ENCODE data around the gene FAM131C. TPM values are rescaled to one million over a fixed set of nuclear protein-coding genes. Genes with fewer than 3 reads are reported as not detected.

Gene FAM131C
- total RNA-seq, 4 donors from 2014 or later = 0.28 to 0.85 TPM; not detected in 2

DNA sequence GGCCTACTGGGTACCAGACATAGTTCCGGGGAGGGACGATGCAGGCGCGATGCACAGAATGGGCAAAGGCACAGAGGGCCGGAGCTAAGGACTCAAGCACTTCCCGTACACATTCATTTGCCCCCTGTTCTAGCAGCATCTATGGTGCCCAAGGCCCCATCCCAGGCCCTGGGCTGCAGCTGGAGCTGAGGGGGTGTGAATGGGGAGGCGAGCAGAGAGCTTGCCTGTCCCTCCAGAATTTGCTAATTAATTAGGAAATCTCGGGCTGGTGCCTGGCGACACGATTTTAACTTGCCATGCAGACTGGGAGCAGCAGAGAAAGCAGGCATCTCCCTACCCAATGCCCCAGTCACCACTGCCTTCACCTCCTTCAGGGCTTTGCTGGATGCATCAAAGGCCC is 46.5 kb upstream of the FAM131C start:
- intact Hi-C loops (cut with DNase I; ENCODE audit: low total_unique reads) = no loop called here
- Histone ChIP-seq H3K9me3 (no peaks in the 10 kb centered on the region), H3K4me1 (peaks cover 0 to 10% of the 10 kb centered on the region in 2 donors), H3K36me3 (no peaks in the 10 kb centered on the region), H3K4me3 (no peak overlapping the region), H3K27me3 (no peaks in the 10 kb centered on the region), H3K27ac (no peak overlapping the region)
- TF ChIP-seq, protein P1, sequence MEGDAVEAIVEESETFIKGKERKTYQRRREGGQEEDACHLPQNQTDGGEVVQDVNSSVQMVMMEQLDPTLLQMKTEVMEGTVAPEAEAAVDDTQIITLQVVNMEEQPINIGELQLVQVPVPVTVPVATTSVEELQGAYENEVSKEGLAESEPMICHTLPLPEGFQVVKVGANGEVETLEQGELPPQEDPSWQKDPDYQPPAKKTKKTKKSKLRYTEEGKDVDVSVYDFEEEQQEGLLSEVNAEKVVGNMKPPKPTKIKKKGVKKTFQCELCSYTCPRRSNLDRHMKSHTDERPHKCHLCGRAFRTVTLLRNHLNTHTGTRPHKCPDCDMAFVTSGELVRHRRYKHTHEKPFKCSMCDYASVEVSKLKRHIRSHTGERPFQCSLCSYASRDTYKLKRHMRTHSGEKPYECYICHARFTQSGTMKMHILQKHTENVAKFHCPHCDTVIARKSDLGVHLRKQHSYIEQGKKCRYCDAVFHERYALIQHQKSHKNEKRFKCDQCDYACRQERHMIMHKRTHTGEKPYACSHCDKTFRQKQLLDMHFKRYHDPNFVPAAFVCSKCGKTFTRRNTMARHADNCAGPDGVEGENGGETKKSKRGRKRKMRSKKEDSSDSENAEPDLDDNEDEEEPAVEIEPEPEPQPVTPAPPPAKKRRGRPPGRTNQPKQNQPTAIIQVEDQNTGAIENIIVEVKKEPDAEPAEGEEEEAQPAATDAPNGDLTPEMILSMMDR (IDR thresholded peaks at IDR 0.05) = no peak
- TF ChIP-seq POLR2A (IDR thresholded peaks at IDR 0.05) = no peak
- no peak for DNase-seq

DNA sequence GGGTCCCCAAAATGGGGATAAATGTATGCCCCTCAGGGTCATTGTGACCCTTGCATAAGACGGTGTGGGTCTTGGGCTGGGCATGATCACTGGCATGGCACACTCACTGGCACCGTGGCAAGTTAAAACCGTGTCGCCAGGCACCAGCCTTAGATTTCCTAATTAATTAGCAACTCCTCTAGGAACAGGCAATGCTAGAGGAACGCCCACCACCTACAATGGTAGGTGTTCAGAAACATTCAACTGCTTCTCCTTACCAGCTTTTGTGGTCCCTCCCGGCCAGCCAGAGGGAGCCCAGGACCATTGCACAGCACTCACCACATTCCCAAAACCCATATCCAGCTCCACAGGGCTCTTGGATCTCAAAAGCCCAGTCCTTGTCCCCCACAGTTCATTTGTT is 46.1 kb upstream of the FAM131C start:
- intact Hi-C loops (cut with DNase I; ENCODE audit: low total_unique reads) = no loop called here
- Histone ChIP-seq H3K36me3 (no peaks in the 10 kb centered on the region), H3K27ac (no peak overlapping the region), H3K4me3 (no peak overlapping the region), H3K9me3 (no peaks in the 10 kb centered on the region), H3K4me1 (peaks cover 0 to 10% of the 10 kb centered on the region in 2 donors), H3K27me3 (no peaks in the 10 kb centered on the region)
- TF ChIP-seq, protein P1 (IDR thresholded peaks at IDR 0.05) = no peak
- no peak for TF ChIP-seq POLR2A (IDR thresholded peaks at IDR 0.05)
- no peak for DNase-seq

DNA sequence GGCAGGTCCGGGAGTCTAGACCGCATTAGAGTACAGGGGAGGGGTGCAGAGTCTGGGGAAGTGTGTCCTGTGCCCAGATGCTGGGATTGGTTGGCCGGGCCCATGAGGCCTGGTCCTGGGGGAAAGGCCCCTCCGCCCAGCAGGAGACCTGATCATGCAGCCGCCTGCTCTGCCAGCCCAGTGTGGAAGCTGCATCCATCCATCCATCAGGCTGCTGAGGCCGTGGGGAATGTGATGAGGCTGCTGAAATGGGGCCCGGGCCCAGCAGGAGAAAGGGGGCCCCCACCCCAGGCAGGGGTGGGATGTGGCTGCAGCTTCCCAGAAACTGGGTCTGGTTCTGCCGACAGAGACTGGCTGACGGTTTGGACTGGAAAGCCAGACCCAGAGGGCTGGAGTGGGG is 45.3 kb upstream of the FAM131C start:
- H3K27ac ChIP-seq = no peak overlapping the region
- TF ChIP-seq, protein P1 (IDR thresholded peaks at IDR 0.05) = no peak
- TF ChIP-seq POLR2A (IDR thresholded peaks at IDR 0.05) = no peak
- H3K4me1 ChIP-seq = peaks cover 0 to 10% of the 10 kb centered on the region in 2 donors

DNA sequence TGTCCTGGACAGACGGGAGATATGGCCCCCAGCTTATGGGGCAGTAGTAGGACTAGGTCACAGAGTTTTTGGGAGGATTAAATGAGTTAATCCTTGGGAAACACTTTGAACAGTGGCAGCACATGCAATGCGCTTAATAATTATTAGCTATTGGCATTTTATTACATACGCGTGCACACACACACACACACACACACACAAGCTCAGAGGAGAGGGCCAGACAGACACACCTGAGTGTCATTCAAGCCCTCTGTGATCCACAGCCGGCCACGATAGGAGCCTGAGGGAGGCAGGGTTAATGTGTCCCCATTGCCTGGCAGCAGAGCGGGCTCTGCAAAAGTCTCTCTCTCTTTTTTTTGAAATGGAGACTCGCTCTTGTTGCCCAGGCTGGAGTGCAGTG is 44.5 kb upstream of the FAM131C start:
- Histone ChIP-seq H3K27me3 (no peaks in the 10 kb centered on the region), H3K27ac (no peak overlapping the region), H3K4me1 (peaks cover 0 to 10% of the 10 kb centered on the region in 2 donors), H3K9me3 (no peaks in the 10 kb centered on the region), H3K4me3 (no peak overlapping the region), H3K36me3 (no peaks in the 10 kb centered on the region)
- DNase-seq = no peak
- TF ChIP-seq, protein P1 (IDR thresholded peaks at IDR 0.05) = no peak
- no peak for TF ChIP-seq POLR2A (IDR thresholded peaks at IDR 0.05)
- intact Hi-C loops (cut with DNase I; ENCODE audit: low total_unique reads) = no loop called here

More for the DNA sequence above, 45.3 kb upstream of the FAM131C start:
- intact Hi-C loops (cut with DNase I; ENCODE audit: low total_unique reads) = no loop called here
- Histone ChIP-seq H3K36me3 (no peaks in the 10 kb centered on the region), H3K27me3 (no peaks in the 10 kb centered on the region), H3K9me3 (no peaks in the 10 kb centered on the region), H3K4me3 (no peak overlapping the region)
- DNase-seq = no peak

DNA sequence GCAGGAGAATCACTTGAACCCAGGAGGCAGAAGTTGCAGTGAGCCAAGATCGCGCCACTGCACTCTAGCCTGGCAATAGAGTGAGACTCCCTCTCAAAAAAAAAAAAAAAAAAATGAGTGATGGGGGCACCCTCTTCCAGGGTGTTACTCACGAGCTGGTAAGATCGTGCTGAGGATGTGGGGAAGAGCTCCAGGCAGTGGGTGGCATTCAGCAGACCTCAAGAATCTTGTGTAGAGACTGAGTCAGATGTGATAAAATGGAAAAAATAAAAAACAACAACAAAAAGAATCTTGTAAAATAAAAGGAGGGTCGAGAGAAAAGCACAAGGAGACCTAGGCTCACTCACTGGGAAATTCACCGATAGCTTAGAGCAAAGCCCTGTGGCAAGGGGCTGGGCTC is 43.9 kb upstream of the FAM131C start:
- Histone ChIP-seq H3K9me3 (no peaks in the 10 kb centered on the region), H3K4me3 (no peak overlapping the region), H3K36me3 (no peaks in the 10 kb centered on the region), H3K4me1 (peaks cover 0 to 10% of the 10 kb centered on the region in 2 donors), H3K27me3 (no peaks in the 10 kb centered on the region), H3K27ac (no peak overlapping the region)
- TF ChIP-seq, protein P1 (IDR thresholded peaks at IDR 0.05) = no peak
- no peak for TF ChIP-seq POLR2A (IDR thresholded peaks at IDR 0.05)
- DNase-seq = no peak
- intact Hi-C loops (cut with DNase I; ENCODE audit: low total_unique reads) = no loop called here
